GM06990 (cell line): Measurements from ENCODE around the gene MAP3K4.
A peak's percentile ranks its signal among the peaks of the same experiment; 100 is the strongest.

Experiments used
- DNase-seq: peaks from one replicate; pipeline ENCODE4 v3.0.0-alpha.2; 2011; ENCODE audit not compliant: insufficient read length; ENCODE audit errors: extremely low read depth
- H3K27me3 ChIP-seq: replicated peaks from 2 replicates; pipeline ENCODE4 v1.6.0; 2011; ENCODE audit warnings: low read length; ENCODE audit not compliant: control insufficient read depth, insufficient read depth
- H3K36me3 ChIP-seq: 2 replicates; pipeline ENCODE4 v1.5.1; 2011; ENCODE audit warnings: low read length; ENCODE audit not compliant: control insufficient read depth, insufficient read depth
- H3K4me3 ChIP-seq: replicated peaks from 2 replicates; pipeline ENCODE4 v1.5.1; 2011; ENCODE audit warnings: low read depth, mild to moderate bottlenecking, control low read depth, low read length
- TF ChIP-seq, protein P1 (sequence below): IDR thresholded peaks from 2 replicates; pipeline ENCODE4 v1.5.1; 2011; ENCODE audit warnings: low read length, control low read depth, mild to moderate bottlenecking, inconsistent platforms; ENCODE audit not compliant: insufficient read depth, poor library complexity, severe bottlenecking

The MAP3K4 gene

DNA sequence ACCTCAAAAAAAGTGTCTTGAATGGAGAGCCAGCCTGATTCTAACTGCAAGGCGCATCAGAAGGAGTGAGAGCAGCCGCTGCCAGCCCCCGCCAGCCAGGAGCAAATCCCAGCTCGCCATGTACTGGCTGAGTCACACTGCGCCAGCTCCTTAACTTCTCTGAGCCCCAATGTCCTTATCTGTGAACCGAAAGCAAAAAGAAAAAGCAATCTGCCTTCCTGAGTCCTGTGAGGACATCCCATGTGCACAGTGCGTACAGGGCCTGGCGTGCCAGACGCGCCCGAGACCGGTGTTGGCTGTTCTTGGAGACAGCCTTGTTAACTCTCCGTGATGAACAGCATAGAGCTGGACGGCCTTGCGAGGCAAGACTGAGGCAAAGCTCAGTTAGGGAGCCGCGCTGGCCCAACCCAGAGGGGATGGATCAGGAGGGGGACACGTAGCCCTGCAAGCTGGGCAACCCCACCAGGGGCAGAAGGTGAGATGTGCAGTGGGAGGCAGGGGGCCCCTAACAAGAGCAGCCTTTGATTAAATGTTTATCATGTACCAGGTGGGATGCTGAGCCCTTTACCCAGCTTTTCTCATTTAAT, 159.6 kb downstream of the MAP3K4 start:
- Histone ChIP-seq H3K27me3 (no peaks in the 10 kb centered on the region), H3K36me3 (no peaks in the 10 kb centered on the region), H3K4me3 (no peak overlapping the region)
- TF ChIP-seq, protein P1, sequence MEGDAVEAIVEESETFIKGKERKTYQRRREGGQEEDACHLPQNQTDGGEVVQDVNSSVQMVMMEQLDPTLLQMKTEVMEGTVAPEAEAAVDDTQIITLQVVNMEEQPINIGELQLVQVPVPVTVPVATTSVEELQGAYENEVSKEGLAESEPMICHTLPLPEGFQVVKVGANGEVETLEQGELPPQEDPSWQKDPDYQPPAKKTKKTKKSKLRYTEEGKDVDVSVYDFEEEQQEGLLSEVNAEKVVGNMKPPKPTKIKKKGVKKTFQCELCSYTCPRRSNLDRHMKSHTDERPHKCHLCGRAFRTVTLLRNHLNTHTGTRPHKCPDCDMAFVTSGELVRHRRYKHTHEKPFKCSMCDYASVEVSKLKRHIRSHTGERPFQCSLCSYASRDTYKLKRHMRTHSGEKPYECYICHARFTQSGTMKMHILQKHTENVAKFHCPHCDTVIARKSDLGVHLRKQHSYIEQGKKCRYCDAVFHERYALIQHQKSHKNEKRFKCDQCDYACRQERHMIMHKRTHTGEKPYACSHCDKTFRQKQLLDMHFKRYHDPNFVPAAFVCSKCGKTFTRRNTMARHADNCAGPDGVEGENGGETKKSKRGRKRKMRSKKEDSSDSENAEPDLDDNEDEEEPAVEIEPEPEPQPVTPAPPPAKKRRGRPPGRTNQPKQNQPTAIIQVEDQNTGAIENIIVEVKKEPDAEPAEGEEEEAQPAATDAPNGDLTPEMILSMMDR, result no peak
- DNase-seq, result no peak

DNA sequence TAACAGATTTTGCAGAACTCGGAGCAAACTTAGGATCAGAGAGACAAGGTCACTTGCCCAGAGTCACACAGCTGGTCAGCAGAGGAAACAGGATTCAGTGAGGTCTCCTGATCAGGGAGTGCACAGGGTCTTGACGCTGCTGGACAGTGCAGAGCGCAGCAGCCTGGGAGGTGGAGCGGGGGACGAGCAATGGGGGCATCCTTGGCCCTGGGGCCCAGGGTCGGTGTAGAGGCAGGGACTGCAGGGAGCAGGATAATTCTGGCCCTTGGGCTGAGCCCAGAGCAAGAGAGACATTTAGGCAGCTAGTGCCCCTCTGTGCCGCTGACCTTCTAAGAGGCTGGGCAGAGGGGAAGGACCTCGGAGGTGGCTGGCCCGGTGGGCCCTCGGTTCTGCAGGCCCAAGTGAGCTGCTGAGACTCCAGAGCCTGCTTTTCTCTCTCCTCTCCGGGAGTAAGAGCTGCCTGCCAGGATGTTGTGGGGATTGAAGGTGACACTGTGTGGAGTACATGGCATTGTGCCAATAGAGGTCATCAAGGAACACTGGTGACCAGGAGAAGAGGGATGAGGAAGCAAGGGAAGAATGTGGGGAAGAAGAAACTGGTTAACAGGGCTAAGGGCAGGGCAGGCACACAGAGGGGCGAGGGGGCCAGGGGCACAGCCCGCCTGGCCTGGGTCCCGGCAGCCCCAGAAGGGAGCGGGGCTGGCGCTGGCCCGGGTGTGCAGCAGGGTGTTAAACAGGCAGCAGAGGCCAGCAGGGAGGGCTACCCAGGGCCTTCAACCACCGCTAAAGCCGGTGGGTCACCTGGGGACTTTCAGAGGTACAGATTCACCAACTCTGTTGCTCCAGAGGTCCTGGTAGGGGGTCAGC, 160.3 kb downstream of the MAP3K4 start:
- Histone ChIP-seq H3K27me3 (no peaks in the 10 kb centered on the region), H3K4me3 (no peak overlapping the region), H3K36me3 (no peaks in the 10 kb centered on the region)
- TF ChIP-seq, protein P1, result no peak
- DNase-seq, result no peak

DNA sequence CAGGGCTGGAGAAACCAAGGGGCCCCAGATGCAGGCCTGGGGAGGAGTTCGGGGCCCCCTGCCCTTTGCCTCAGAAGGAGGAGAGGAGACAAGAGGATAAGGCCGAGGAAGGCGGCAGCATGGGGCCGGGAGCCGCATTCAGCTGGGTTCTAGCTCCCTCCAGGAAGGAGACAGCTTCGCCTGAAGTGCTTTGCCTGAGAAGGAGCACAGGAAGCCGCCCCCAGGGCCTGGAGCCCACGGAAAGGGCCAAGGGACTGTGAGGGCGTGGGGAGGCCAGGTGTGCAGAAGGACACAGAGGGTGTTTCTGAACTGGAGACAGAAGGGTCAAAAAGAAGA, 160.9 kb downstream of the MAP3K4 start:
- no peak for DNase-seq
- TF ChIP-seq, protein P1, result no peak
- Histone ChIP-seq H3K36me3 (no peaks in the 10 kb centered on the region), H3K4me3 (no peak overlapping the region), H3K27me3 (no peaks in the 10 kb centered on the region)

DNA sequence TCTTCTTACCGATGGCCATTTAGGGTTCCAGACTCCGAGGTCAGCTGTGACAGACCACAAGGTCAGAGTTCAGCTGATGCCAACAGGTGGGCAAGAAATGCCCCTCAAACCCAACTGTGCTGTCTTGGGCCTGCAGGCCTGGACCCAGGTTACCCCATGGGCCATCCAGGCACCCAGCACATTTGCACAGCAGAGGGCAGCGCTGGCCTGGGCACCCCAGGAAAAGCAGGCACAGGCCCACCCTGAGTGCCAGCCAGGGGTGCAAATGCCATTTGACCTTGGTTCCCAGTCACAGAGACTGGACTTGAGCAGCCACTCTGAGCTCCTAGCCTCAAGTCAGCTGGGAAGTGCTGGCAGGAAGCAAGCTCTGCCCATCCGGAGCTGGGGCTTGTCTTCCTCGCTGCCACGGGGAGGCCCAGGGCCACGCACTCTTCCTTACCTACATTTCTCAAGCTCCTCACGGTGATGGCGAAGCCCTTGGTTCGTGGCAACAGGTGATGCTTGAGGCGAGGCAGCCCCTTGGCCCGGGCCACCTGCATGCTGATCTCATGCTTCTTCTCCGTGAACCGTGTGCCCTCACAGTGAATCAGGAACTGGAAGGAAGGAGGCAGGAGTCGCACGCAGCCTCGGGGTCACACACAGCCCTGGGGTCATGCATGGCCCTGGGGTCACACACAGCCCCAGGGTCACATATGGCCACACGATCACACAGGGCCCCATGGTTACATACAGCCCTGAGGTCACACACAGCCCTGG, 161.5 kb downstream of the MAP3K4 start:
- Histone ChIP-seq H3K36me3 (no peaks in the 10 kb centered on the region), H3K4me3 (no peak overlapping the region), H3K27me3 (no peaks in the 10 kb centered on the region)
- no peak for DNase-seq
- TF ChIP-seq, protein P1, result peak; percentile 47

DNA sequence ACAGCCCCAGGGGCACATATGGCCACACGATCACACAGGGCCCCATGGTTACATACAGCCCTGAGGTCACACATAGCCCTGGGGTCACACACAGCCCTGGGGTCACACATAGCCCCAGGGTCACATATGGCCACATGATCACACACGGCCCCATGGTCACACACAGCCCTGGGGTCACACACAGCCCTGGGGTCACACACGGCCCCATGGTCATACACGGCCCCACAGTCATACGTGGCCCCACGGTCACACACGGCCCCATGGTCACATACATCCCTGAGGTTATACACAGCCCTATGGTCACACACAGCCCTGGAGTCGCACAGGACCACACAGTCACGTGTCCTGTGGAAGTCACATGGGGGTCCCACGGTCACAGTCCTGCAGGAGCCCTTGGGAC, 162.2 kb downstream of the MAP3K4 start:
- Histone ChIP-seq H3K36me3 (no peaks in the 10 kb centered on the region), H3K27me3 (no peaks in the 10 kb centered on the region), H3K4me3 (no peak overlapping the region)
- no peak for DNase-seq
- TF ChIP-seq, protein P1, result no peak
